GM18519 (cell line): Measurements from ENCODE around the gene RTN4RL1.
"Not testable (repeated sequence)": the region's sequence is repeated elsewhere in the genome, so short reads cannot be mapped to it uniquely, and the experiment has no call there.

ENCODE experiments used
- ATAC-seq: cut with Tn5 transposase; IDR thresholded peaks from one replicate; pipeline ENCODE4 v1.9.1; 2021; ENCODE audit warnings: mild to moderate bottlenecking, moderate library complexity; ENCODE audit not compliant: unreplicated experiment, low FRiP score

RTN4RL1 gene

GRCh38 chr17:1905190-1905913, 119.8 kb downstream of the RTN4RL1 start:
- ATAC-seq: no peak

GRCh38 chr17:1904273-1905182, 120.6 kb downstream of the RTN4RL1 start:
- no peak for ATAC-seq

- ATAC-seq: no peak
Observed at GRCh38 chr17:1899403-1900000, 125.6 kb downstream of the RTN4RL1 start.

- ATAC-seq: no peak
Observed at GRCh38 chr17:1898872-1899271, 126.3 kb downstream of the RTN4RL1 start.

GRCh38 chr17:1898332-1898731, 126.8 kb downstream of the RTN4RL1 start:
- no peak for ATAC-seq

GRCh38 chr17:1897105-1897656, 128.0 kb downstream of the RTN4RL1 start:
- ATAC-seq: no peak

- ATAC-seq: no peak
Observed at GRCh38 chr17:1896243-1897104, 128.7 kb downstream of the RTN4RL1 start.

GRCh38 chr17:1895479-1895878, 129.7 kb downstream of the RTN4RL1 start:
- ATAC-seq: not testable (repeated sequence)

- ATAC-seq: no peak
Observed at GRCh38 chr17:1894753-1895339, 130.3 kb downstream of the RTN4RL1 start.

GRCh38 chr17:1890758-1891450, 134.2 kb downstream of the RTN4RL1 start:
- ATAC-seq: no peak

- no peak for ATAC-seq
Observed at GRCh38 chr17:1888741-1889140, 136.4 kb downstream of the RTN4RL1 start.
